NCI-H526 treated with DMSO at 0.1 percent for 48 hours (cell line): ENCODE results near the gene TBX1.

Experiments used
- DNase-seq: peaks from one replicate; lab custom pipeline; 2025; lab: John Stamatoyannopoulos, UW

Gene TBX1

GRCh38 chr22:19753996-19754700 is 6.4 kb upstream of the TBX1 start:
- no peak for DNase-seq

GRCh38 chr22:19754701-19755144 is 5.9 kb upstream of the TBX1 start:
- DNase-seq = no peak

- DNase-seq = no peak
Observed at GRCh38 chr22:19755145-19755710, 5.3 kb upstream of the TBX1 start.

- no peak for DNase-seq
Observed at GRCh38 chr22:19755722-19756287, 4.8 kb upstream of the TBX1 start.

GRCh38 chr22:19756288-19757128 is 4.1 kb upstream of the TBX1 start:
- DNase-seq = no peak

- DNase-seq = no peak
Observed at GRCh38 chr22:19757140-19757984, 3.2 kb upstream of the TBX1 start.

- DNase-seq = no peak
Observed at GRCh38 chr22:19757985-19758895, 2.3 kb upstream of the TBX1 start.

- DNase-seq = no peak
Observed at GRCh38 chr22:19758896-19759426, 1.6 kb upstream of the TBX1 start.

- no peak for DNase-seq
Observed at GRCh38 chr22:19759427-19760057, 1.0 kb upstream of the TBX1 start.

- DNase-seq = no peak
Observed at GRCh38 chr22:19760951-19761724, 560 bp downstream of the TBX1 start.

GRCh38 chr22:19761725-19762567 is 1.4 kb downstream of the TBX1 start:
- no peak for DNase-seq

- no peak for DNase-seq
Observed at GRCh38 chr22:19762568-19763457, 2.2 kb downstream of the TBX1 start.

- DNase-seq = no peak
Observed at GRCh38 chr22:19763458-19764298, 3.1 kb downstream of the TBX1 start.

GRCh38 chr22:19764299-19764593 is 3.7 kb downstream of the TBX1 start:
- DNase-seq = no peak

GRCh38 chr22:19764636-19765476 is 4.3 kb downstream of the TBX1 start:
- DNase-seq = no peak
